Prostate gland (tissue), 2 donors: Measurements from ENCODE around the gene RIPK1. TPM values are rescaled to one million over a fixed set of nuclear protein-coding genes. Genes with fewer than 3 reads are reported as not detected.

ENCODE experiments used
- DNase-seq: peaks from one replicate; pipeline ENCODE4 v3.0.0-alpha.2; 2019; ENCODE audit warnings: low spot score
- H3K27ac ChIP-seq, 2 donors: fragments of 200-600 bp; sonication (generic); 2 replicates each; pipeline ENCODE4 v1.5.1; 2017 to 2019
- H3K27me3 ChIP-seq: fragments of 200-600 bp; sonication (generic); replicated peaks from 2 replicates; pipeline ENCODE4 v1.5.1; 2019; ENCODE audit not compliant: insufficient read depth
- H3K36me3 ChIP-seq, 2 donors: fragments of 200-600 bp; sonication (generic); 1 replicate in 1 of 2; 2 replicates in 1 of 2; pipeline versions ENCODE4 v1.5.1 to v1.8.1; 2017 to 2019
- H3K4me1 ChIP-seq: fragments of 200-600 bp; sonication (generic); replicated peaks from 2 replicates; pipeline ENCODE4 v1.5.1; 2019
- H3K4me3 ChIP-seq, 2 donors: fragments of 200-600 bp; sonication (generic); 2 replicates each; pipeline ENCODE4 v1.5.1; 2017 to 2019
- H3K9me3 ChIP-seq: fragments of 200-600 bp; sonication (generic); 2 replicates; pipeline ENCODE4 v1.5.1; 2017
- CTCF ChIP-seq, 4 experiments: fragments of 200-600 bp in 2 of 4; fragments of 450-650 bp in 2 of 4; sonication (generic) in 2 of 4; IDR thresholded peaks; 1 replicate in 3 of 4; 2 replicates in 1 of 4; pipeline ENCODE4 v1.5.1; 2016 to 2019; ENCODE audit warnings: antibody characterized with exemption in 4 of 4, mild to moderate bottlenecking in 2 of 4, moderate library complexity in 2 of 4
- POLR2A ChIP-seq: fragments of 450-650 bp; IDR thresholded peaks from one replicate; pipeline ENCODE4 v1.6.1; 2016; ENCODE audit warnings: antibody characterized with exemption, mild to moderate bottlenecking
- POLR2AphosphoS5 ChIP-seq: sonication (generic); formaldehyde crosslinking; IDR thresholded peaks from one replicate; pipeline ENCODE4 v1.6.1; 2017; ENCODE audit warnings: antibody characterized with exemption
- WGBS: methylation state at CpG from one replicate; pipeline ENCODE4 v1.1.5; 2018; 5-methylcytosine and 5-hydroxymethylcytosine counted together
- intact Hi-C: fragments of 100-400 bp; cut with DNase I; formaldehyde crosslinking; loops from one replicate; pipeline ENCODE4 v1.14.2; 2022
- total RNA-seq, 2 donors: library from RNA; depleted of rRNA; stranded (reverse); fragments of >200 nt; gene quantifications; one replicate each; pipeline ENCODE4 v1.1.0, GENCODE V29; 2016

The RIPK1 gene
- total RNA-seq, 2 donors from 2014 or later: 21.3 to 23.0 TPM

GRCh38 chr6:3157131-3157933, 89.0 kb downstream of the RIPK1 start, which contains the start of gene TUBB2A:
Gene TUBB2A, minus strand, starts transcription at chr6:3157544. Its CDS starts 81 bp downstream, at chr6:3157463.
- H3K36me3 ChIP-seq: no peaks in the 10 kb centered on the region
- intact Hi-C loops: no loop called here
- H3K4me1 ChIP-seq: no peaks in the 10 kb centered on the region
- H3K9me3 ChIP-seq: no peaks in the 10 kb centered on the region
- H3K27ac ChIP-seq: peak within 1 kb of the TSS; percentile 79 to 82
- peak within 1 kb of the TSS; percentile 78 to 80 for H3K4me3 ChIP-seq
- DNase-seq: peak; percentile 77
- under 1% methylated on average over 44 of the region's 95 CpGs for WGBS
- TF ChIP-seq POLR2A (peak; percentile 97), CTCF (IDR thresholded peaks at IDR 0.05) (peak; percentile 39 to 83 (median 62)), POLR2AphosphoS5 (peak; percentile 73)
- H3K27me3 ChIP-seq: no peaks in the 10 kb centered on the region

DNA sequence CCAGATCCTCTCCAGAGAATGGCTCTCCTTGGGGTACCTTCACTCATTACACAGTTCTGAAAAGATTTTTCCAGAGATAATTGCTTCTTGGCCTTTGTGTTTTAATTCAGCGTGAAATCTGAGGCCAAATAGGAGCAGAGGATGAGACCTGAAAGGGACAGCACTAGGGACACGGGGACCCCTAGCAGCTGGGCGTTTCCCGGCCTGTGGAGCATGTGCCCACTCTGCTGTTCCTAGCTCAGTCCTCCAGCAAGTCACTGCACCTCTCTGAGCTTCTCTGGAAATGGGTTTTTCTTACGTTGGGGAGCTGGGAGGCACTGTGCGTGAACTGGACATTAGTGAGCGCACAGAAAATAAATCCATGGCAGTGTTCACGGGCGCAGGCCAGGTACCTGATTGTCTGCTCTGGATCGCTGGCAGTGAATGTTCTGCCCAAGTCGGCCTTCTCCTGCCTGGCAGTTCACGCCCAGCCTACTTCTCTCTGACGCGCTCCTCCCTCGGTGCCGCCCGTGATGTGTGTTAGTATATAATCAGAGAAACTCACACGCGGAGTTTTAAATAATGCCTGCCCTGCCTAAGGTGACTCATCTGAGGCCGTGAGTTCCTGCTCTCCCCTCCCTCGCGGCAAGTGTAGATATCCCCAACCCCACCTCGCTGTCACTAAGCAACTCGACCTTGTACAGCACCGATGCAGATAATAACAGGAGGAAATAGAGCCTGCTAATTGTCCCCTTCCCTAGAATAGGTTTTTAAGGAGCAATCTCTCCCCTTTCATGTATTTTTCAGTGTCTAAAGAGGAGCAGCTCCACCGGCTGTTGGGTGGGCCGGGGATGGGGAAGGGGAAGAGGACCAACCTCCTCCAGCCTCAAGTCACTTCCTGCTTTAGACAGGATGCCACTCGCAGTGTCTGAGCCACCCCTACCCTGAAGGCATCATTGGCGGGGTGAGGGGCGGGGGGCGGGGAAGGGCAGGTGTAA, 91.8 kb downstream of the RIPK1 start:
- WGBS: 65% methylated on average over 31 of the region's 31 CpGs
- peak; percentile 22 for TF ChIP-seq POLR2A
- TF ChIP-seq CTCF (IDR thresholded peaks at IDR 0.05): no peak
- no peak overlapping the region for H3K27ac ChIP-seq
- DNase-seq: no peak
- no peak overlapping the region for H3K4me3 ChIP-seq
- no peaks in the 10 kb centered on the region for H3K9me3 ChIP-seq
- no peaks in the 10 kb centered on the region for H3K27me3 ChIP-seq
- intact Hi-C loops: loop anchor here (5.0 kb wide), 2 partner anchors 33 to 92 kb away; no protein-coding TSS in a partner anchor
- H3K4me1 ChIP-seq: no peaks in the 10 kb centered on the region
- no peaks in the 10 kb centered on the region for H3K36me3 ChIP-seq

DNA sequence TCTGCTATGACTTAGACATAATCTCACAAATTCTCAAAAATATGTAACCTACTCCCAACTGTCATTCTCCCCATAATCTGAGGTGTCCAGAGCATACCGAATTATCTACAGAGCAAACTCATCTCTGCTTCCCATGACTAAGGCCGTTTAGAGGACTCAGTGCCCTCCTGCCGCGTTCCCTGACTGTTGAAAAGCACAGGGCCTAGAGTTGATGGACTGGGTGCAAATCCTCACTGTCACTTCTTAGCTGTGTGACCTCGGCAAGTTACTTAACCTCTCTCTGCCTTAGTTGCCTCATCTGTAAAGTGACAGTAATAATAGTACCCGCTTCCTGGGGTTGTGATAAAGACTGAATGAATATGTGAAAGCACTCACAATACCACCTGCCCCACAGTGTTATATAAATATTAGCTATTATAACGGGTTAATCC, 93.8 kb downstream of the RIPK1 start:
- DNase-seq: no peak
- no peaks in the 10 kb centered on the region for H3K9me3 ChIP-seq
- 56% methylated on average over 7 of the region's 7 CpGs for WGBS
- peak overlapping the region; percentile 86 to 93 for H3K27ac ChIP-seq
- intact Hi-C loops: loop anchor here (5.0 kb wide), 2 partner anchors 35 to 90 kb away; no protein-coding TSS in a partner anchor
- H3K36me3 ChIP-seq: no peaks in the 10 kb centered on the region
- peak overlapping the region; percentile 63 to 67 for H3K4me3 ChIP-seq
- no peaks in the 10 kb centered on the region for H3K27me3 ChIP-seq
- no peaks in the 10 kb centered on the region for H3K4me1 ChIP-seq
- no peak for TF ChIP-seq POLR2AphosphoS5
- no peak for TF ChIP-seq CTCF (IDR thresholded peaks at IDR 0.05)
- TF ChIP-seq POLR2A: no peak

- Histone ChIP-seq H3K4me3 (peak overlapping the region; percentile 63 to 67), H3K4me1 (no peaks in the 10 kb centered on the region), H3K27me3 (no peaks in the 10 kb centered on the region), H3K9me3 (no peaks in the 10 kb centered on the region), H3K36me3 (no peaks in the 10 kb centered on the region), H3K27ac (peak overlapping the region; percentile 86 to 93)
- DNase-seq: peak; percentile 51
- WGBS: under 1% methylated on average over 43 of the region's 74 CpGs
- TF ChIP-seq CTCF (IDR thresholded peaks at IDR 0.05): peak in 2 of 4 experiments; percentile 21
- TF ChIP-seq POLR2A: peak; percentile 30
- peak; percentile 30 for TF ChIP-seq POLR2AphosphoS5
- intact Hi-C loops: loop anchor here (5.0 kb wide), 2 partner anchors 35 to 90 kb away; no protein-coding TSS in a partner anchor
Observed at GRCh38 chr6:3162565-3163247, 94.4 kb downstream of the RIPK1 start.
